H1 (cell line): ENCODE data around the gene CNNM1. TPM values are rescaled to one million over a fixed set of nuclear protein-coding genes. Genes with fewer than 3 reads are reported as not detected.

Experiments used
- CTCF ChIA-PET: fragments of 300-600 bp; sonication (Branson Sonifier 250); formaldehyde crosslinking; loops from one replicate; lab custom pipeline; 2021; ENCODE audit not compliant: partially characterized antibody; lab: Charles Lee
- POLR2A ChIA-PET: fragments of 300-600 bp; sonication (Branson Sonifier 250); formaldehyde crosslinking; loops from one replicate; lab custom pipeline; 2021; ENCODE audit warnings: inconsistent platforms; ENCODE audit not compliant: partially characterized antibody; lab: Charles Lee
- DNase-seq, 2 experiments: peaks; one replicate each; pipeline versions ENCODE4 v3.0.0 to v3.0.0-alpha.2; 2010 to 2022; ENCODE audit warnings: low spot score in 2 of 2, low read depth in 1 of 2, mixed read lengths in 1 of 2
- FAIRE-seq: peaks from 2 replicates; lab custom pipeline; 2011; peaks lifted over from hg19 to GRCh38; lab: Jason Lieb, UNC
- H2AFZ ChIP-seq: 2 replicates; pipeline ENCODE4 v1.8.1; 2012; ENCODE audit warnings: low read length, inconsistent platforms
- H2AK5ac ChIP-seq: 2 replicates; pipeline ENCODE4 v1.6.1; 2013; ENCODE audit warnings: low read depth, low read length
- H2BK120ac ChIP-seq: replicated peaks from 2 replicates; pipeline ENCODE3; 2013; ENCODE audit warnings: low read depth, low read length, inconsistent platforms
- H2BK12ac ChIP-seq: 2 replicates; pipeline ENCODE4 v1.6.1; 2013; ENCODE audit warnings: low read depth, low read length
- H2BK15ac ChIP-seq: 2 replicates; pipeline ENCODE4 v1.6.1; 2013; ENCODE audit warnings: low read length
- H2BK20ac ChIP-seq: 2 replicates; pipeline ENCODE4 v1.6.1; 2013; ENCODE audit warnings: low read length
- H2BK5ac ChIP-seq: 2 replicates; pipeline ENCODE4 v1.6.1; 2013; ENCODE audit warnings: low read depth, low read length
- H3K14ac ChIP-seq: 2 replicates; pipeline ENCODE4 v1.6.1; 2013; ENCODE audit warnings: inconsistent platforms; ENCODE audit not compliant: insufficient read length
- H3K18ac ChIP-seq: 2 replicates; pipeline ENCODE4 v1.6.1; 2013; ENCODE audit warnings: low read length; ENCODE audit errors: extremely low read depth
- H3K23ac ChIP-seq: 2 replicates; pipeline ENCODE4 v1.6.1; 2013; ENCODE audit warnings: inconsistent platforms; ENCODE audit not compliant: insufficient read length
- H3K23me2 ChIP-seq: 2 replicates; pipeline ENCODE4 v1.6.1; 2013; ENCODE audit warnings: low read depth, low read length
- H3K27ac ChIP-seq: 2 replicates; pipeline ENCODE4 v1.6.1; 2011; ENCODE audit warnings: low read depth, low read length, inconsistent platforms
- H3K27me3 ChIP-seq, 4 experiments: replicated peaks in 1 of 4; 1 replicate in 1 of 4; 2 replicates in 3 of 4; pipeline versions ENCODE4 v1.6.1 to v1.8.1; 2011 to 2013; ENCODE audit warnings: low read length in 3 of 4, mild to moderate bottlenecking in 3 of 4, inconsistent platforms in 2 of 4, mixed read lengths in 2 of 4, moderate library complexity in 1 of 4; ENCODE audit not compliant: control insufficient read depth in 3 of 4, insufficient read depth in 3 of 4; ENCODE audit errors: extremely low read depth in 1 of 4
- H3K36me3 ChIP-seq, 4 experiments: 2 replicates each; pipeline versions ENCODE4 v1.6.1 to v1.8.1; 2011 to 2013; ENCODE audit warnings: mild to moderate bottlenecking in 4 of 4, low read length in 3 of 4, moderate library complexity in 2 of 4, control low read depth in 1 of 4, inconsistent platforms in 1 of 4; ENCODE audit not compliant: insufficient read depth in 4 of 4, control insufficient read depth in 2 of 4
- H3K4ac ChIP-seq: replicated peaks from 2 replicates; pipeline ENCODE3; 2013; ENCODE audit warnings: low read length, low read depth, mixed read lengths, inconsistent platforms; ENCODE audit not compliant: insufficient read length
- H3K4me1 ChIP-seq, 4 experiments: replicated peaks in 1 of 4; 1 replicate in 1 of 4; 2 replicates in 3 of 4; pipeline versions ENCODE4 v1.6.1 to v1.8.1; 2011 to 2013; ENCODE audit warnings: low read length in 3 of 4, inconsistent platforms in 2 of 4, mixed read lengths in 1 of 4; ENCODE audit not compliant: insufficient read depth in 4 of 4, control insufficient read depth in 3 of 4
- H3K4me2 ChIP-seq, 2 experiments: 2 replicates each; pipeline versions ENCODE4 v1.6.1 to v1.8.1; 2011 to 2013; ENCODE audit warnings: low read depth in 2 of 2, low read length in 2 of 2, control low read depth in 1 of 2, inconsistent platforms in 1 of 2, mild to moderate bottlenecking in 1 of 2; ENCODE audit not compliant: insufficient read depth in 1 of 2
- H3K4me3 ChIP-seq, 4 experiments: fragments of 200-600, 300-600 bp in 1 of 4; sonication (generic), shearing (Covaris generic), sonication (Bioruptor Twin) in 1 of 4; 2 replicates each; pipeline versions ENCODE4 v1.5.1 to v1.8.1; 2011 to 2016; ENCODE audit warnings: low read length in 4 of 4, low read depth in 3 of 4, control low read depth in 2 of 4, inconsistent platforms in 2 of 4, mild to moderate bottlenecking in 2 of 4, mixed read lengths in 1 of 4, moderate library complexity in 1 of 4; ENCODE audit not compliant: insufficient read depth in 2 of 4; ENCODE audit errors: extremely low read depth in 1 of 4
- H3K56ac ChIP-seq: replicated peaks from 2 replicates; pipeline ENCODE3; 2013; ENCODE audit warnings: low read depth, mild to moderate bottlenecking, mixed read lengths, low read length, inconsistent platforms; ENCODE audit not compliant: insufficient read length
- H3K79me1 ChIP-seq: 2 replicates; pipeline ENCODE4 v1.6.1; 2013; ENCODE audit warnings: low read depth, low read length, control low read depth
- H3K79me2 ChIP-seq, 2 experiments: 2 replicates each; pipeline versions ENCODE4 v1.6.1 to v1.8.1; 2012 to 2013; ENCODE audit warnings: low read length in 2 of 2, mild to moderate bottlenecking in 2 of 2, inconsistent platforms in 1 of 2; ENCODE audit not compliant: insufficient read depth in 2 of 2, control insufficient read depth in 1 of 2
- H3K9ac ChIP-seq, 4 experiments: replicated peaks in 1 of 4; 1 replicate in 1 of 4; 2 replicates in 3 of 4; pipeline versions ENCODE4 v1.6.1 to v1.8.1; 2011 to 2013; ENCODE audit warnings: low read depth in 3 of 4, low read length in 3 of 4, control low read depth in 2 of 4, mild to moderate bottlenecking in 2 of 4, moderate library complexity in 2 of 4, inconsistent platforms in 1 of 4; ENCODE audit errors: extremely low read depth in 1 of 4
- H3K9me3 ChIP-seq, 2 experiments: 2 replicates each; pipeline versions ENCODE4 v1.6.1 to v1.8.1; 2012 to 2013; ENCODE audit warnings: mild to moderate bottlenecking in 2 of 2, moderate library complexity in 2 of 2, control low read depth in 1 of 2, inconsistent platforms in 1 of 2, low read depth in 1 of 2, low read length in 1 of 2, mixed read lengths in 1 of 2; ENCODE audit not compliant: insufficient read depth in 2 of 2
- H4K20me1 ChIP-seq, 2 experiments: replicated peaks in 1 of 2; 2 replicates each; pipeline versions ENCODE3 to v1.8.1; 2011 to 2013; ENCODE audit warnings: inconsistent platforms in 2 of 2, low read length in 2 of 2, mild to moderate bottlenecking in 1 of 2; ENCODE audit not compliant: insufficient read depth in 2 of 2, control insufficient read depth in 1 of 2
- H4K5ac ChIP-seq: 2 replicates; pipeline ENCODE4 v1.6.1; 2013; ENCODE audit warnings: low read length, low read depth, mixed read lengths, inconsistent platforms; ENCODE audit not compliant: insufficient read length
- H4K8ac ChIP-seq: 2 replicates; pipeline ENCODE4 v1.8.0; 2013; ENCODE audit warnings: mild to moderate bottlenecking, moderate library complexity, low read length, inconsistent platforms; ENCODE audit not compliant: insufficient read depth; ENCODE audit errors: extremely low read depth
- H4K91ac ChIP-seq: replicated peaks from 2 replicates; pipeline ENCODE3; 2013; ENCODE audit warnings: low read length, mixed read lengths, inconsistent platforms; ENCODE audit not compliant: insufficient read length
- CREB1 ChIP-seq: IDR thresholded peaks from 2 replicates; pipeline ENCODE4 v1.6.1; 2012; ENCODE audit warnings: inconsistent platforms
- KDM1A ChIP-seq: fragments of 200-600, 300-600 bp; sonication (generic); IDR thresholded peaks from 2 replicates; pipeline ENCODE4 v1.7.1; 2016; ENCODE audit warnings: mild to moderate bottlenecking, low read length, borderline replicate concordance
- SUZ12 ChIP-seq: fragments of 200-600 bp; sonication (generic); IDR thresholded peaks from 2 replicates; pipeline ENCODE4 v1.6.1; 2012; ENCODE audit warnings: mild to moderate bottlenecking, inconsistent platforms, low read length, moderate library complexity, mixed read lengths
- USF2 ChIP-seq: IDR thresholded peaks from 2 replicates; pipeline ENCODE4 v1.6.1; 2011; ENCODE audit warnings: low read length, improper control_type of control experiment
- WGBS, 2 experiments: shearing (Covaris generic) in 1 of 2; methylation state at CpG; one replicate each; pipeline versions ENCODE4 v1.1.6 to v1.1.7; 2013 to 2015; ENCODE audit warnings: low lambda C conversion rate in 2 of 2, mixed read lengths in 2 of 2, inconsistent platforms in 1 of 2, low coverage in 1 of 2, missing lambda C conversion rate in 1 of 2; ENCODE audit not compliant: insufficient replicate concordance in 2 of 2, insufficient coverage in 1 of 2, insufficient read length in 1 of 2; ENCODE audit errors: extremely low coverage in 1 of 2, missing lambda C conversion rate in 1 of 2; 5-methylcytosine and 5-hydroxymethylcytosine counted together
- polyA plus RNA-seq, 7 experiments: library from polyadenylated mRNA; depleted of rRNA in 3 of 7; stranded (reverse) in 5 of 7; unstranded in 2 of 7; fragments of >200 nt in 5 of 7; fragments of 200-250 nt in 2 of 7; gene quantifications; 1 replicate in 5 of 7; 2 replicates in 1 of 7; 4 replicates in 1 of 7; pipeline versions ENCODE4 v1.2.1 to v1.2.3, GENCODE V29; 2011 to 2013; ENCODE audit warnings: missing spikeins in 2 of 7, mixed read lengths in 2 of 7
- total RNA-seq: library from RNA; stranded (reverse); fragmentation: NEBNext Ultra II Directional; extraction: Animal tissue kit (Norgen Biotek cat#: 25700); gene quantifications from 2 replicates; pipeline ENCODE4 v1.2.1, GENCODE V29; 2021

Gene CNNM1
- total and polyA plus RNA-seq, 2 of the 8 experiments (the other 6 are each of a cell fraction or from before 2014, with no cell fraction given) = 0.74 to 0.92 TPM

GRCh38 chr10:99427566-99428190 lies 98.5 kb downstream of the CNNM1 start:
- H2BK20ac ChIP-seq = no peak overlapping the region
- H3K23me2 ChIP-seq = peaks cover 12% of the 10 kb centered on the region
- H2BK5ac ChIP-seq = no peak overlapping the region
- FAIRE-seq = no peak
- H4K5ac ChIP-seq = no peak overlapping the region
- H3K23ac ChIP-seq = no peak overlapping the region
- no peak overlapping the region for H4K91ac ChIP-seq
- H3K79me1 ChIP-seq = peaks cover 4% of the 10 kb centered on the region
- H3K14ac ChIP-seq = no peak overlapping the region
- no peak overlapping the region for H2AK5ac ChIP-seq
- ChIA-PET CTCF (interaction anchor here (0.6 kb wide), 1 partner anchor 148 kb away, joined by 4 read pairs; no protein-coding TSS in a partner anchor), POLR2A (interaction anchor here (1.2 to 1.4 kb wide), 4 partner anchors 9 to 111 kb away, joined by 3 to 4 read pairs (median 3); no protein-coding TSS in a partner anchor)
- H3K79me2 ChIP-seq = peaks cover 0 to 55% of the 10 kb centered on the region in 2 experiments; a peak in 3 of 4 replicates
- no peak overlapping the region for H3K4ac ChIP-seq
- H3K9me3 ChIP-seq = no peaks in the 10 kb centered on the region
- DNase-seq = no peak
- H3K18ac ChIP-seq = no peak overlapping the region
- TF ChIP-seq CREB1 = no peak
- no peak for TF ChIP-seq KDM1A
- TF ChIP-seq USF2 = no peak
- TF ChIP-seq SUZ12 = no peak
- TF ChIP-seq, all 59 proteins: peak for 0
- WGBS, 2 experiments = 90% methylated on average over 4 of the region's 4 CpGs; no CpG with 5 or more reads in 1 of the 2 experiments
- Histone ChIP-seq H2BK12ac (no peak overlapping the region), H3K9ac (no peak overlapping the region), H4K8ac (no peak overlapping the region), H3K36me3 (peaks cover 0 to 6% (median 0%) of the 10 kb centered on the region in 4 experiments; a peak in 4 of 8 replicates), H3K4me1 (peaks cover 0 to 4% (median 0%) of the 10 kb centered on the region in 4 experiments; a peak in 1 of 7 replicates), H3K4me3 (no peak overlapping the region), H3K27me3 (no peaks in the 10 kb centered on the region), H4K20me1 (peaks cover 3% of the 10 kb centered on the region in 2 experiments), H3K27ac (no peak overlapping the region), H2BK120ac (no peak overlapping the region), H2BK15ac (no peak overlapping the region), H3K56ac (no peak overlapping the region), H3K4me2 (no peak overlapping the region), H2AFZ (no peak overlapping the region)
